Glutamatergic neuron (in vitro differentiated cells): ENCODE measurements around the gene ACSF3. TPM values are rescaled to one million over a fixed set of nuclear protein-coding genes. Genes with fewer than 3 reads are reported as not detected.

Experiments
- DNase-seq: peaks from one replicate; pipeline ENCODE4 v3.0.0; 2022
- H3K27ac Mint-ChIP-seq: one replicate; pipeline ENCODE4 v1.8.0; 2020; ENCODE audit warnings: mild to moderate bottlenecking, mixed read lengths, inconsistent platforms; ENCODE audit not compliant: unreplicated experiment
- H3K27me3 Mint-ChIP-seq: one replicate; pipeline ENCODE4 v1.8.0; 2020; ENCODE audit warnings: mild to moderate bottlenecking, moderate library complexity, mixed read lengths, inconsistent platforms; ENCODE audit not compliant: unreplicated experiment
- H3K36me3 Mint-ChIP-seq: one replicate; pipeline ENCODE4 v1.8.0; 2020; ENCODE audit warnings: mild to moderate bottlenecking, mixed read lengths, inconsistent platforms; ENCODE audit not compliant: unreplicated experiment
- H3K4me1 Mint-ChIP-seq: one replicate; pipeline ENCODE4 v1.8.0; 2020; ENCODE audit warnings: mild to moderate bottlenecking, low read depth, mixed read lengths, inconsistent platforms; ENCODE audit not compliant: unreplicated experiment
- H3K4me3 Mint-ChIP-seq: one replicate; pipeline ENCODE4 v1.8.0; 2020; ENCODE audit warnings: mild to moderate bottlenecking, mixed read lengths, inconsistent platforms; ENCODE audit not compliant: unreplicated experiment
- H3K9me3 Mint-ChIP-seq: one replicate; pipeline ENCODE4 v1.8.0; 2020; ENCODE audit warnings: mild to moderate bottlenecking, moderate library complexity, mixed read lengths, inconsistent platforms; ENCODE audit not compliant: unreplicated experiment
- CTCF ChIP-seq: fragments of 200-600 bp; sonication (generic); IDR thresholded peaks from one replicate; pipeline ENCODE4 v1.5.0; 2021; ENCODE audit not compliant: partially characterized antibody, unreplicated experiment
- total RNA-seq: library from RNA; stranded (reverse); fragmentation: NEBNext Ultra II Directional; extraction: Animal tissue kit (Norgen Biotek cat#: 25700); gene quantifications from one replicate; pipeline ENCODE4 v1.2.1, GENCODE V29; 2021; ENCODE audit not compliant: unreplicated experiment

ACSF3 gene
- total RNA-seq, 1 donor from 2014 or later = 29.3 TPM

GRCh38 chr16:89167425-89167941 lies 73.8 kb downstream of the ACSF3 start:
- peaks cover 15% of the 10 kb centered on the region for H3K4me1 Mint-ChIP-seq
- H3K27me3 Mint-ChIP-seq = peaks cover 5% of the 10 kb centered on the region
- H3K9me3 Mint-ChIP-seq = no peaks in the 10 kb centered on the region
- H3K36me3 Mint-ChIP-seq = no peaks in the 10 kb centered on the region
- peak; percentile 93 for TF ChIP-seq CTCF
- H3K27ac Mint-ChIP-seq = no peak overlapping the region
- DNase-seq = peak; percentile 98
- no peak overlapping the region for H3K4me3 Mint-ChIP-seq

- Mint-ChIP-seq H3K27ac (no peak overlapping the region), H3K27me3 (peaks cover 4% of the 10 kb centered on the region), H3K4me3 (no peak overlapping the region)
These were observed 74.9 kb downstream of the ACSF3 start for GRCh38 chr16:89168381-89169189.

GRCh38 chr16:89169778-89170177 lies 76.1 kb downstream of the ACSF3 start:
- Mint-ChIP-seq H3K4me1 (peaks cover 12% of the 10 kb centered on the region), H3K9me3 (no peaks in the 10 kb centered on the region), H3K27me3 (peaks cover 4% of the 10 kb centered on the region), H3K27ac (no peak overlapping the region), H3K36me3 (no peaks in the 10 kb centered on the region), H3K4me3 (no peak overlapping the region)
- no peak for TF ChIP-seq CTCF
- DNase-seq = no peak

More at GRCh38 chr16:89168381-89169189, 74.9 kb downstream of the ACSF3 start:
- Mint-ChIP-seq H3K4me1 (peaks cover 18% of the 10 kb centered on the region), H3K36me3 (no peaks in the 10 kb centered on the region), H3K9me3 (no peaks in the 10 kb centered on the region)
- TF ChIP-seq CTCF = peak; percentile 9
- DNase-seq = no peak

GRCh38 chr16:89170346-89171215 lies 76.9 kb downstream of the ACSF3 start:
- H3K4me3 Mint-ChIP-seq = peak overlapping the region; percentile 75
- no peaks in the 10 kb centered on the region for H3K9me3 Mint-ChIP-seq
- DNase-seq = no peak
- no peaks in the 10 kb centered on the region for H3K36me3 Mint-ChIP-seq
- peaks cover 12% of the 10 kb centered on the region for H3K4me1 Mint-ChIP-seq
- no peak for TF ChIP-seq CTCF
- H3K27me3 Mint-ChIP-seq = peaks cover 4% of the 10 kb centered on the region
- H3K27ac Mint-ChIP-seq = no peak overlapping the region
